Neural progenitor cell (in vitro differentiated cells): ENCODE results near the gene S1PR3.

Experiments
- CTCF ChIP-seq: fragments of 200-600 bp; sonication (generic); IDR thresholded peaks from 2 replicates; pipeline ENCODE4 v1.5.1; 2017; ENCODE audit warnings: antibody characterized with exemption, mild to moderate bottlenecking
- EZH2 ChIP-seq: fragments of 200-600 bp; sonication (generic); IDR thresholded peaks from 2 replicates; pipeline ENCODE4 v1.6.1; 2017; ENCODE audit warnings: antibody characterized with exemption, mild to moderate bottlenecking, moderate library complexity
- EZH2phosphoT487 ChIP-seq: fragments of 200-600 bp; sonication (generic); IDR thresholded peaks from 2 replicates; pipeline ENCODE4 v1.6.1; 2017; ENCODE audit warnings: antibody characterized with exemption

GRCh38 chr9:89053301-89053700 is 62.0 kb downstream of the S1PR3 start:
- TF ChIP-seq CTCF (no peak), EZH2phosphoT487 (no peak), EZH2 (no peak)
